Esophagus muscularis mucosa (tissue), 4 donors: ENCODE measurements around the gene TM9SF3. TPM values are rescaled to one million over a fixed set of nuclear protein-coding genes. Genes with fewer than 3 reads are reported as not detected.

Experiments
- DNase-seq: peaks from one replicate; pipeline ENCODE4 v3.0.0-alpha.2; 2017; ENCODE audit errors: extremely low spot score
- H3K27ac ChIP-seq, 4 donors: fragments of 200-600 bp; sonication (generic); replicated peaks in 1 of 4; 1 replicate in 3 of 4; 2 replicates in 1 of 4; pipeline ENCODE4 v1.5.1; 2016 to 2019; ENCODE audit warnings: mild to moderate bottlenecking in 1 of 4
- H3K27me3 ChIP-seq, 4 donors: fragments of 200-600 bp; sonication (generic); one replicate each; pipeline versions ENCODE4 v1.5.1 to v1.6.0; 2016 to 2019
- H3K36me3 ChIP-seq, 4 donors: fragments of 200-600 bp; sonication (generic); one replicate each; pipeline ENCODE4 v1.5.1; 2016 to 2019
- H3K4me1 ChIP-seq, 4 donors: fragments of 200-600 bp; sonication (generic); one replicate each; pipeline ENCODE4 v1.5.1; 2016 to 2019
- H3K4me3 ChIP-seq, 4 donors: fragments of 200-600 bp; sonication (generic); 1 replicate in 2 of 4; 2 replicates in 2 of 4; pipeline ENCODE4 v1.5.1; 2016 to 2019; ENCODE audit warnings: mild to moderate bottlenecking in 4 of 4, moderate library complexity in 1 of 4
- H3K9me3 ChIP-seq, 4 donors: fragments of 200-600 bp; sonication (generic); 1 replicate in 3 of 4; 2 replicates in 1 of 4; pipeline ENCODE4 v1.5.1; 2016 to 2019
- CTCF ChIP-seq, 3 experiments: fragments of 200-600 bp in 2 of 3; fragments of 450-650 bp in 1 of 3; sonication (generic) in 2 of 3; IDR thresholded peaks; one replicate each; pipeline ENCODE4 v1.5.1; 2017 to 2019; ENCODE audit warnings: antibody characterized with exemption in 3 of 3, mild to moderate bottlenecking in 2 of 3, moderate library complexity in 1 of 3
- EP300 ChIP-seq: sonication (generic); formaldehyde crosslinking; IDR thresholded peaks from one replicate; pipeline ENCODE4 v1.6.1; 2017; ENCODE audit warnings: antibody characterized with exemption
- POLR2A ChIP-seq: fragments of 450-650 bp; IDR thresholded peaks from one replicate; pipeline ENCODE4 v1.6.1; 2017; ENCODE audit warnings: antibody characterized with exemption, moderate library complexity, mild to moderate bottlenecking, low read depth
- POLR2AphosphoS5 ChIP-seq, 2 donors: sonication (generic); formaldehyde crosslinking; IDR thresholded peaks; one replicate each; pipeline ENCODE4 v1.6.1; 2017; ENCODE audit warnings: antibody characterized with exemption in 2 of 2
- WGBS: methylation state at CpG from one replicate; pipeline ENCODE4 v1.1.5; 2018; 5-methylcytosine and 5-hydroxymethylcytosine counted together
- intact Hi-C: fragments of 100-400 bp; cut with DNase I; formaldehyde crosslinking; loops from one replicate; pipeline ENCODE4 v1.15.1; 2023
- total RNA-seq, 4 donors: library from RNA; depleted of rRNA; stranded (reverse); fragments of >200 nt; gene quantifications; one replicate each; pipeline versions ENCODE4 v1.1.0 to v1.2.1, GENCODE V29; 2016

The TM9SF3 gene
- total RNA-seq, 4 donors from 2014 or later: 72.0 to 110 (median 90.5) TPM

- no peak for TF ChIP-seq CTCF (IDR thresholded peaks at IDR 0.05)
- no peak for TF ChIP-seq POLR2AphosphoS5 (IDR thresholded peaks at IDR 0.05)
- no peak for TF ChIP-seq EP300
- no peak for TF ChIP-seq POLR2A
- Histone ChIP-seq H3K4me1 (peaks cover 0 to under 1% (median 0%) of the 10 kb centered on the region in 4 donors), H3K4me3 (no peak overlapping the region), H3K27me3 (peaks cover 0 to 17% (median 0%) of the 10 kb centered on the region in 4 donors), H3K36me3 (no peaks in the 10 kb centered on the region), H3K9me3 (no peaks in the 10 kb centered on the region), H3K27ac (no peak overlapping the region)
- 85% methylated on average over 8 of the region's 8 CpGs for WGBS
- no peak for DNase-seq
- intact Hi-C loops: no loop called here
Observed at GRCh38 chr10:96612055-96612830, 25.4 kb upstream of the TM9SF3 start.

GRCh38 chr10:96610817-96611216 lies 24.0 kb upstream of the TM9SF3 start:
- Histone ChIP-seq H3K4me1 (no peaks in the 10 kb centered on the region), H3K27ac (no peak overlapping the region), H3K4me3 (no peak overlapping the region), H3K9me3 (no peaks in the 10 kb centered on the region), H3K36me3 (no peaks in the 10 kb centered on the region), H3K27me3 (peaks cover 0 to 17% (median 0%) of the 10 kb centered on the region in 4 donors)
- WGBS: 85% methylated on average over 6 of the region's 6 CpGs
- intact Hi-C loops: no loop called here
- TF ChIP-seq POLR2A: no peak
- no peak for TF ChIP-seq POLR2AphosphoS5 (IDR thresholded peaks at IDR 0.05)
- no peak for TF ChIP-seq EP300
- no peak for TF ChIP-seq CTCF (IDR thresholded peaks at IDR 0.05)
- no peak for DNase-seq

- Histone ChIP-seq H3K4me1 (no peaks in the 10 kb centered on the region), H3K27ac (no peak overlapping the region), H3K4me3 (no peak overlapping the region), H3K36me3 (no peaks in the 10 kb centered on the region), H3K9me3 (no peaks in the 10 kb centered on the region), H3K27me3 (peaks cover 0 to 17% (median 0%) of the 10 kb centered on the region in 4 donors)
- 90% methylated on average over 7 of the region's 7 CpGs for WGBS
- TF ChIP-seq CTCF (IDR thresholded peaks at IDR 0.05): no peak
- TF ChIP-seq POLR2A: no peak
- TF ChIP-seq POLR2AphosphoS5 (IDR thresholded peaks at IDR 0.05): no peak
- TF ChIP-seq EP300: no peak
- no peak for DNase-seq
- intact Hi-C loops: no loop called here
Observed at GRCh38 chr10:96609510-96609909, 22.7 kb upstream of the TM9SF3 start.

GRCh38 chr10:96608805-96609204 lies 22.0 kb upstream of the TM9SF3 start:
- no peak overlapping the region for H3K4me3 ChIP-seq
- no peak overlapping the region for H3K27ac ChIP-seq
- TF ChIP-seq POLR2AphosphoS5 (IDR thresholded peaks at IDR 0.05) (no peak), EP300 (no peak), POLR2A (no peak), CTCF (IDR thresholded peaks at IDR 0.05) (no peak)
- no peaks in the 10 kb centered on the region for H3K9me3 ChIP-seq
- no peaks in the 10 kb centered on the region for H3K4me1 ChIP-seq
- WGBS: 77% methylated on average over 5 of the region's 5 CpGs
- intact Hi-C loops: no loop called here
- DNase-seq: no peak
- H3K36me3 ChIP-seq: no peaks in the 10 kb centered on the region
- H3K27me3 ChIP-seq: peaks cover 0 to 17% (median 0%) of the 10 kb centered on the region in 4 donors
